AG09319 (cell line): ENCODE measurements around the gene NTNG1.

ENCODE experiments used
- DNase-seq: peaks from one replicate; pipeline ENCODE4 v3.0.0-alpha.2; 2010; ENCODE audit warnings: low read depth; ENCODE audit errors: extremely low read depth
- CTCF ChIP-seq: IDR thresholded peaks from 2 replicates; pipeline ENCODE4 v1.5.1; 2011; ENCODE audit warnings: low read depth, mild to moderate bottlenecking, inconsistent platforms, low read length, moderate library complexity

Gene NTNG1

GRCh38 chr1:107293901-107294613 lies 153.2 kb downstream of the NTNG1 start:
- no peak for TF ChIP-seq CTCF

GRCh38 chr1:107294686-107295085 lies 153.8 kb downstream of the NTNG1 start:
- no peak for TF ChIP-seq CTCF
- no peak for DNase-seq

More at GRCh38 chr1:107293901-107294613, 153.2 kb downstream of the NTNG1 start:
- no peak for DNase-seq

- DNase-seq: no peak
- TF ChIP-seq CTCF: no peak
Measured at GRCh38 chr1:107297681-107298080, 156.8 kb downstream of the NTNG1 start.

GRCh38 chr1:107298526-107298925 lies 157.7 kb downstream of the NTNG1 start:
- no peak for DNase-seq
- TF ChIP-seq CTCF: no peak

GRCh38 chr1:107299521-107299920 lies 158.7 kb downstream of the NTNG1 start:
- no peak for TF ChIP-seq CTCF

GRCh38 chr1:107309962-107310361 lies 169.1 kb downstream of the NTNG1 start:
- no peak for DNase-seq
- TF ChIP-seq CTCF: no peak

More at GRCh38 chr1:107299521-107299920, 158.7 kb downstream of the NTNG1 start:
- no peak for DNase-seq

- no peak for DNase-seq
- no peak for TF ChIP-seq CTCF
Measured at GRCh38 chr1:107315652-107316051, 174.8 kb downstream of the NTNG1 start.
